Stimulated activated CD4-positive, alpha-beta T cell treated with anti-CD3 and anti-CD28 coated beads, Interleukin-2, amount 100 ng/mL, for 24 hours (primary cell): ENCODE measurements around the gene ZNF334.

Experiments used
- DNase-seq, 2 donors: peaks; one replicate each; pipeline ENCODE4 v3.0.0-alpha.2; 2020

Gene ZNF334

DNA sequence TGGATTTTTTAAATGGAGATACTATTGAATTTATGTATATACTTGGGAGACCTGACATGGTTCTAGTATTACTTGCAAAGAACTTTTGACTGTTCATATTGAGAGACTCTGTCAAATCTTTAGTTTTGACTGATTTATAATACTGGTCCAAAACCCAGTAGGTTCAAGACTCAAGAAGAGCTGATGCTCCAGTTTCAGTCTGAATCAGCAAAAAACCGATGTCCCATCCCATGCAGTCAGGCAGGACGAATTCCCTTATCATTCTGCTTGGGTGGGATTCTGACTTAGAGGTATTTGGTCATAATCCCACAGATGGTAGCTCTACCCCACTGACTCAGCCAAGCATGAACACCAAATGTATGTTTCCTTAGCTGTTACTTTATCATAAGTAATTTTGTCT is 29.5 kb downstream of the ZNF334 start:
- DNase-seq, result no peak

- DNase-seq, result no peak
These were observed 30.5 kb downstream of the ZNF334 start for GRCh38 chr20:46482864-46483263.

- no peak for DNase-seq
These were observed 35.7 kb downstream of the ZNF334 start for GRCh38 chr20:46477640-46478039.

DNA sequence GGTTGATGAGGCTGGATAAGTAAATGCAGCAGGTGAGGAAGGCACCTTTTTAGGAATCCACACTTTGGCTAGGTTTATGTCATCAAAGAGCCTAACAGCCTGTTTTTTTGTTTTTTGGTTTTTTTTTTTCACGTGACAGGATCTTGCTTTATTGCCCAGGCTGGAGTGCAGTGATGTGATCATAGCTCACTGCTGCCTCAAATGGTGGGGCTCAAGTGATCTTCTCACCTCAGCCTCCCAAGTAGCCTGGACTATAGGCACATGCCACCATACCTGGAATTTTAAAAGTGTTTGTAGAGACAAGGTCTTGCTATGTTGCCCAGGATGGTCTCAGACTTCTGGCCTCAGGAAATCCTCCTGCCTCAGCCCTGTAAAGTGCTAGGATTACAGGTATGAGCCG is 36.1 kb downstream of the ZNF334 start:
- no peak for DNase-seq

DNA sequence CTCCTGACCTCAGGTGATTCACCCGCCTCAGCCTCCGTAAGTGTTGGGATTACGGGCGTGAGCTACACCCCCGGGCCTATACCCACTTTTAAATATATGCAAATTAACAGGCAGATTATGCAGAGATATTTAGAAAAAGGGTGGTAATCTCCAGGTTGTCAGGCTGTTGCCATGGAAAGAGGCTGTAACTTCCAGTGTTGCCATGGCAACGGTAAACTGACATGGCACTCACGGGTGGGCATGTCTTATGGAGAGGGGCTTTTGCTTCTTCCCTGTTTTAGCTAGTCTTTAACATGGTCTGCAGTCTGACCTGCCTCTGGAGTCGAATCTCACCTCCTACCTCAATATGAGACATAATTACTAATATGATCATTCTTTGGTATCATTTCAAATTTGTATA is 44.9 kb downstream of the ZNF334 start:
- DNase-seq, result no peak

GRCh38 chr20:46464451-46464850 is 48.9 kb downstream of the ZNF334 start:
- DNase-seq, result no peak

- no peak for DNase-seq
These were observed 49.5 kb downstream of the ZNF334 start for GRCh38 chr20:46463852-46464251.

- no peak for DNase-seq
These were observed 51.6 kb downstream of the ZNF334 start for GRCh38 chr20:46461808-46462207.

- peak in 1 of 2 donors; percentile 34 for DNase-seq
These were observed 54.3 kb downstream of the ZNF334 start for GRCh38 chr20:46458866-46459750.

- no peak for DNase-seq
These were observed 56.9 kb downstream of the ZNF334 start for GRCh38 chr20:46456255-46457028.

- no peak for DNase-seq
These were observed 57.6 kb downstream of the ZNF334 start for GRCh38 chr20:46455729-46456128.
